GM21526 (cell line): Measurements from ENCODE around the gene BTBD6.

Experiments
- ATAC-seq: cut with Tn5 transposase; IDR thresholded peaks from one replicate; pipeline ENCODE4 v1.9.1; 2021; ENCODE audit warnings: moderate library complexity; ENCODE audit not compliant: unreplicated experiment, low FRiP score

Gene BTBD6

GRCh38 chr14:105227346-105227745, 21.0 kb upstream of the BTBD6 start:
- ATAC-seq: no peak

GRCh38 chr14:105228562-105228961, 19.8 kb upstream of the BTBD6 start:
- no peak for ATAC-seq

GRCh38 chr14:105229099-105229655, 19.2 kb upstream of the BTBD6 start:
- no peak for ATAC-seq

- ATAC-seq: no peak
These were observed 7.3 kb upstream of the BTBD6 start for GRCh38 chr14:105240811-105241576.

- ATAC-seq: no peak
These were observed 6.7 kb upstream of the BTBD6 start for GRCh38 chr14:105241641-105242040.

- no peak for ATAC-seq
These were observed 4.0 kb upstream of the BTBD6 start for GRCh38 chr14:105244334-105244733.

GRCh38 chr14:105247026-105247425, 1.3 kb upstream of the BTBD6 start:
- ATAC-seq: no peak

GRCh38 chr14:105247715-105248367, 492 bp upstream of the BTBD6 start:
- peak; percentile 21 for ATAC-seq

GRCh38 chr14:105249182-105250007, 1.1 kb downstream of the BTBD6 start:
- ATAC-seq: no peak

- ATAC-seq: no peak
These were observed 1.7 kb downstream of the BTBD6 start for GRCh38 chr14:105250008-105250366.

GRCh38 chr14:105250986-105251385, 2.7 kb downstream of the BTBD6 start:
- no peak for ATAC-seq

GRCh38 chr14:105251920-105252319, 3.6 kb downstream of the BTBD6 start:
- no peak for ATAC-seq

- no peak for ATAC-seq
These were observed 4.4 kb downstream of the BTBD6 start for GRCh38 chr14:105252552-105253328.

- no peak for ATAC-seq
These were observed 5.0 kb downstream of the BTBD6 start for GRCh38 chr14:105253329-105253682.

GRCh38 chr14:105255021-105255507, 6.7 kb downstream of the BTBD6 start:
- ATAC-seq: no peak

GRCh38 chr14:105256292-105256960, 8.1 kb downstream of the BTBD6 start:
- ATAC-seq: no peak

- no peak for ATAC-seq
These were observed 9.1 kb downstream of the BTBD6 start for GRCh38 chr14:105257464-105257863.

- ATAC-seq: no peak
These were observed 10.5 kb downstream of the BTBD6 start for GRCh38 chr14:105258846-105259245.

GRCh38 chr14:105260959-105261358, 12.6 kb downstream of the BTBD6 start:
- no peak for ATAC-seq

GRCh38 chr14:105261781-105262180, 13.4 kb downstream of the BTBD6 start:
- ATAC-seq: no peak
